Testis (tissue), 2 donors: ENCODE data around the gene GRID2.

Source experiments
- CTCF ChIP-seq, 3 experiments: fragments of 450-650 bp in 2 of 3; fragments of 200-600 bp in 1 of 3; sonication (generic) in 1 of 3; IDR thresholded peaks; one replicate each; pipeline ENCODE4 v1.5.1; 2016 to 2019; ENCODE audit warnings: antibody characterized with exemption in 3 of 3, mild to moderate bottlenecking in 2 of 3, moderate library complexity in 1 of 3
- POLR2A ChIP-seq: fragments of 450-650 bp; IDR thresholded peaks from one replicate; pipeline ENCODE4 v1.6.1; 2017; ENCODE audit warnings: antibody characterized with exemption, mild to moderate bottlenecking, moderate library complexity

DNA sequence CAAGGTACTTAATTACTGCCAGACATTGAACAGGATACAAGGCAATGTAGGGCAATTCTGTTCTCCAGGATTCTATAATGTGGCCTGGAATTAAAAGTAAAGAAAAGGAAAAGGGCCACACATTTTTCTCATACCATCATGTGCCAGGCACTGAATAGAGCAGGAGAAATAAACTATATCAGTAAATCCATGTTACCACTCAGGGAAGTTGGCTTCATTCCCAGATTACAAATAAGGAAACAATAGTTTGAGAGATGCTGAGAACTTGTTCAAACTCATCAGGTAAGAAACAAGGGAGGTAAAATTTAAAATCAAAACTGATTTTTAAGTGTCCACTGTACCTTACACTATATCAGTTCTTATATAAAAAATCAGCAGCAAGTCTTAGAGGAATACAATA is 879.8 kb downstream of the GRID2 start:
- TF ChIP-seq POLR2A: no peak
- no peak for TF ChIP-seq CTCF (IDR thresholded peaks at IDR 0.05)
